ENCODE measurements around the gene UFSP2.

DNA sequence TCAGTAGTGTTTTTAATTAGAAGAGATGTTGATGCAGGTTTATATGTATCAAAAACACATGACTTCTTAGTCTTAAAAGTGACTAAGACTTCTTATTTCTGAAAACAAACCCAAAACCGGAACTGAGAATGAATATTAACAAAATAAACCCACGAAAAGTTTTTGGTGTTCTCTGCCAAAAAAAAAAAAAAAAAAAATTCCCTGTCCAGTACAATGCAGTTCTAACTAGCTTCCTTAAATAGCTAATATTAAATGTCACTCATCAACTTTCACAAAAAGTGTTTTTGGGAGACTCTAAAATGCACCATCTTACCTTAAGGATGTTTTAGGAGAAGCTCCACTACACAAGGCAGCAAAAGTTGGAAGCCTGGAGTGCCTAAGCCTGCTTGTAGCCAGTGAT, 27.1 kb downstream of the UFSP2 start:
- TF ChIP-seq SUZ12 (IDR thresholded peaks at IDR 0.05; ENCODE audit: extremely low read depth, insufficient read depth, insufficient read length) (no peak), ZNF274 (IDR thresholded peaks at IDR 0.05; ENCODE audit: low read depth, low read length) (no peak)
